GM12875 (cell line): Measurements from ENCODE around the gene E2F4.

Experiments used
- H3K4me3 ChIP-seq: one replicate; pipeline ENCODE4 v1.5.1; 2011; ENCODE audit warnings: low read depth, low read length, control low read depth
- CTCF ChIP-seq: IDR thresholded peaks from 2 replicates; pipeline ENCODE4 v1.5.1; 2011; ENCODE audit warnings: low read depth, mild to moderate bottlenecking, control low read depth, inconsistent platforms, low read length, moderate library complexity, borderline replicate concordance; ENCODE audit not compliant: insufficient read depth

Gene E2F4

GRCh38 chr16:67148221-67148620 lies 43.7 kb upstream of the E2F4 start:
- H3K4me3 ChIP-seq: no peak overlapping the region
- no peak for TF ChIP-seq CTCF

DNA sequence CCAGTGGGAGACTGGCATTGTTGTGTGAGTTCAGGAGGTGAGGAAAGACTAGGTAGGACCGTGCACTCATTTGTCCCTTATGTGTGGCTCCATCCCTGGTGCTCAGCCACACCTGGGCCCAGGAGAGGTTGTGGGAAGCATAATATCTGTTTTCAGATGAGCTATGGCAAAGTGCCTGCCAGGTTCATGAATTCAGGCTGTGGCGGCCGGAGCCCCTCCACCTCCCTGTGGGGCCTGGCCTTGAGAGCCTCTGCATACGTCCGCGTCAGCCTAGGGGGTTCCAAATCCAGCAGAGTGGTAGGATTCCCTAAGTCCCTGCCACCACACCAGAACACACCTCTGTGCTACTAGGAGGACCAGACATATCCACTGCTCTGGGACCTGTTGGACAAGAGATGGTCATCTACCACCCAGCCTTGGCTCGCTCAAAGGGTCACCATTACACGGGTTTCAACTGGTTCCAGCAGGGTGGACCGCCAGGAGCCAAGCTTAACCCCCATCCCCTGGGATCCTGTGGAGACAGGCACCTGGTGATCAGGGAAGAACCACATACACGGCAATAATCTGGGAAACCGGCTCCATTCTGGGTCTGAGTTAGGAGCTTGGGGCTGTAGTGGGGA lies 43.2 kb upstream of the E2F4 start:
- no peak for TF ChIP-seq CTCF
- no peak overlapping the region for H3K4me3 ChIP-seq

DNA sequence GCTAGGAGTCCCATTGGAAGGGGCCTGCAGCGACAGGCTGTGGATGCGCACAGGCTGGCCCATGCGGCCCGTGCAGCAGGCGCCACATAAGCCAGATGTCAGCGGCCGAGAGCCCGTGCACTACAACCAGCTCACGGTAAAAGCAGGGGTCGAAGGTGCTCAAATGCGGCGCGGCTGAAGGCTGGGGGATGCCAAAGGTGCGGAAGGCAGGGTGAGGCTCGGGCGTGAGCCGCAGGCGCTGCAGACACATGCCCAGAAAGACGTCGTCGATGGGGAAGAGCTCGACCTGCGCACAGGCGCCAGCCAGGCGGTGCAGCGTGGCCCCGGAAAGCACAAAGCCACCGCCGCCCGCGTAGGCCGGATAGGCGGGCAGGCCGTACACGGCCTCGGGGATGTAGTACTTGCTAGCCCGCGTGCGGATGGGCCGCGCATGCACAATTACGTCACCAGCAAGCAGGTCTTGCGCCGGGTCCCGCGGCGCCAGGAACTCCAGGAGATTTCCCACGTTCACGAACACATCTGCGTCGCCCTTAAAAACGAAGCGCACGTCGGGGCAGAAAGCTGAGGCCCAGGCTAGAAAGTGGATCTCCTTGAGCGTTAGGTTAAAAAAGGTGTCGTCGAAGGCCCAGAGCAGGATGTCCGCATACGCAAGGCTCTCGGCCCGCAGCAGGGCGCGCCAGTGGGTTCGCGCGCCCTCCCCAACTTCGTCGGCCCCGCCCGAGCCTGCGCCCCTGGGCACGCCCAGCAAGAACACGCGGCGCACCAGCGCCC lies 42.5 kb upstream of the E2F4 start:
- no peak for TF ChIP-seq CTCF
- no peak overlapping the region for H3K4me3 ChIP-seq

DNA sequence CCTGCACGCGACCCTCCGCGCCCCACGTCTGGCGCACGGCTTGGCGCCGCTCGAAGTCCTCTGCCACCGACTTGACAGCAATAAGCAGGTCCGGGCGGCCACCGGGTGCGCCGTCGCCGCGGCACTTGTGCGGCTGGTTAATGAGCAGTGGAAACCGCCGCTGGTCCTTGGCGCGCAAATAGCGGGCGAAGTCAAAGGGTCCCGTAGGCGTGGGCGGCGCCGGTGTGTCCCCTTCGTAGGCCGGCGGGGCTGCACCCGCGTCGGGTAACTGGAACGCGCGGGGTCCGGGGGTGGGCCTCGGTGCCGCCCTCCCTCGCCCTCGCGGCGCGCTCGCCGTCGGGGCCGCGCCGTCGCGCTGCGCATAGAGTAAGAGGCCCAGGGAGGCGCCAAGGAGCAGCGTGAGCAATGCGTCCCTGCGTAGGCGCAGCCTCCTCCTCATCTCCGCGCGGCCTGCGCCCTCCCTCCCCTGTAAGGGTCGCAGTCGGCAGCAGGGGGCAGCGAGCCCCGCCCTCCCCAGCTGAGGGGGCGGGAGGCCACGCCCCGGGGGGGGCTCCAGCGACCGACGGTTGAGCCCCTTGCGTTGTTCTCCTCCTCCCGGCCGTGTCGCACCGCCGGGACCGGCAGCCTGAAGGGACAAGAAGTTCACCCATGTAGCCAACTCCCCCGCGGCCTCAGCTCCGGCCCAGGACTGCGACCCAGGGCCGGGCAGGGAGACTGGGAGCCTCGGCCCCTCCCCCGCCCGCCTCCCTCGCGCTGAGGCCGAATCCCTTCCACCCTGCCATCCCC lies 41.7 kb upstream of the E2F4 start:
- TF ChIP-seq CTCF: no peak
- peak overlapping the region; percentile 57 for H3K4me3 ChIP-seq

DNA sequence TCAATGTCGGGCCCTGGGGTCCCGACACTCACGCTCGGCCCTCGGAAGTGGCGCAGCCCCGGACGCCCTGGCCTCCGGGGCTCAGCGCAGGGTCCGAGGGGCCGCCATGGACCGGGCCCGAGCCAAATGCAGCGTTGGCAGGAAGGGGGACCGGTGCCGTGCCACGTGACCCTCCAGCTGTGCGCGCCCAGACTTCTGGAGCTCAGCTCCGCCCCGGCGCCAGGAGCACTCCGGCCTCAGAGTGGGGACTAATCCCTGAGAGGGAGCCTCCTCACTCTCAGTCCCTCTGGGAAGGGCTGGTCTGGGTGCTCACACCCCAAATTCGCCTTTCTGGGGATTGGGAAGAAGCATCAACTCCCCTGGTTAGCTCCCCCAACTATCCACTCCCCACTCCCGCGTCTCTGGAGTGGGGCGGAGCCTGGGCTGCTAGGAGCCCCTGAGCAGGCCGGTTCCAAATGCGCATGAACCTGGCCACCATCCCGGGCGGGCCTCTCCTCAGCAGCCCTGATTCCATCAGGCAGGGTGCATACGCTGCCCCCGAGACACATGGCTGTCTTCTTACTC lies 41.0 kb upstream of the E2F4 start, which contains the start of gene B3GNT9:
TSS of gene B3GNT9 (minus strand) at position 166 of the 564 bp plus-strand sequence. CDS start 513 bp downstream, outside the sequence.
- no peak for TF ChIP-seq CTCF
- peak within 1 kb of the TSS; percentile 57 for H3K4me3 ChIP-seq

DNA sequence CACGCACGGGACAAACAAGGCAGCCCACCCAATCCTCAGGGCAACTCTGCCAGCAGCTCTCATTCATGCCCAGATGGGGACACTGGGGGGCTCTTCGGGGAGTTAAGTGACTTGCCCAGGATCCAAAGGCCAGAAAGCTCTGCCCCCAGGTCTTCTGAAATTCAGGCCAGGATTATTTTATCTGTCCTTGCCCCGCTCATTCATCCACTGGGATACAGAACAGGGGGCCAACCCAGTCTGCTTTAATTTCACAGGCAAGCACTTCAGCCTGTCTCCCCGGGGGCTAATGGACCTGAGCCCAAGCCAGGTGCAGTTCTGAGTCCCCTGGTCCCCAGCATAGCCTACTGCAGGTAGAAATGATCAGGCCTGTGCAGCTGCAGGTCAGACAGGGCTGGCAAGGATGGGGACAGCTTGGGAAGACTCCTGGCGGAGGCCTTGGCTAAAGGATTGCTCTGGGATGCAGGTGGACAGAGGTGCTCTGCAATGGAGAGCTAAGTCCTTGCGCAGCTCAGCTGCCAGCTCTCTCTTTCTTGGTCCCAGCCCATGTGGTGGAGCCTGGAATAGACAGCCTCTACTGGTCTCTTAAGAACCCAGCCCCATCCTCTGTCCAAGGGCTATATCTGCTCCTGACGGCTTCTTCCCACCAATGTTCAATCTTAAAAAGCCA lies 40.4 kb upstream of the E2F4 start:
- no peak for TF ChIP-seq CTCF
- H3K4me3 ChIP-seq: no peak overlapping the region
